Activated T-cell treated with anti-CD3 and anti-CD28 coated beads, Interleukin-2, amount 50 U/mL, for 24 hours (primary cell): Measurements from ENCODE around the gene MEDAG.

ENCODE experiments used
- DNase-seq: peaks from one replicate; pipeline ENCODE4 v3.0.0-alpha.2; 2020
- H3K27ac Mint-ChIP-seq: 2 replicates; pipeline ENCODE4 v1.8.0; 2020; ENCODE audit warnings: mild to moderate bottlenecking, mixed read lengths
- H3K27me3 Mint-ChIP-seq: 2 replicates; pipeline ENCODE4 v1.8.0; 2020; ENCODE audit warnings: mixed read lengths
- H3K36me3 Mint-ChIP-seq: 2 replicates; pipeline ENCODE4 v1.8.0; 2020; ENCODE audit warnings: low read depth, mixed read lengths
- H3K4me1 Mint-ChIP-seq: 2 replicates; pipeline ENCODE4 v1.8.0; 2020; ENCODE audit warnings: low read depth, mixed read lengths
- H3K4me3 Mint-ChIP-seq: 2 replicates; pipeline ENCODE4 v1.8.0; 2020; ENCODE audit warnings: mild to moderate bottlenecking, moderate library complexity, mixed read lengths
- H3K9me3 Mint-ChIP-seq: 2 replicates; pipeline ENCODE4 v1.8.0; 2020; ENCODE audit warnings: mixed read lengths

The MEDAG gene

DNA sequence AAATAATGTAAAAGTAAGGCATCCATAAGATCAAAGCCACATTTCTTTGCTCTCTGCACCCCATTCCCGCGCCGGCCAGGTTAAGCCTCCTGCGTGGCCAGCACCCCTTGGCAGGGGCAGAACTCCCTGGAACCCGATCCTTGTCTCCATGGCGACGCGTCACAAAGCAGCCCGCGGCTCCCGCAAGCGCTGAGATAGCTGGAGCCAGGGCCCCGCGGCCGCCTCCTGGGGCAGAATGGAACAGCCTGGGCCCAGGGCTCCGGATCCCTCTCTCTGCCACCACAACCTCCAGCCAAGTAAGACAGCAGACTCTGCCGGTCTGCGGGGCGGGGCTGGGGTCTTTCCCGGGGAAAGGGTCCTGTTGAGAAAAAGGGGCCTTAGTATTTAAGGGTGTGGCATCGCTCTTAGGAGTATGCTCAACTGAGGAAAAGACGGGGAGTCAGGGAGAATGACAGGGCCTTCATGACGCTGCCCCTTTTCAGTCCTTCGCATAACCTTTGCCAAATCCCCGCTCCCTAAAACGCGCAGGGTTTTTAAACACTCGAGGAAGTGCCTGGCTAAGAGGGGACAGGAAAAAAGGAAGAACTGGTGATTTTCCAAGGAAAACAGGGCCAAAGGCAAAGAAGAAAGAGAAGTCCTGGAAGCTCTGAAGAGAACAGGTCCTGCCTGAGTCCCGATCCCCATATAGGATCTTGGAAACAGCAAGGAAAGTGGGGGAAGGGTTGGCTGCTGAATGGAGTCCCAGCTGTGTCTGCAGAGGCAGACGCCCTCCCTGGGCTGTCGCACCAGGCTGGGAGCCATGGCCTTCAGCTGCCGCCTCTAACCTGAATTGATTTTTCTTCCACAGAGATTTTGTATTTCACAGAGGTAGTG is 26.6 kb downstream of the MEDAG start, which contains the start of gene TEX26:
TEX26 (plus strand) TSS at position 176 of the 873 bp plus-strand sequence; CDS start at position 236, 60 bp downstream.
- no peak for DNase-seq
- no peak within 1 kb of the TSS for H3K4me3 Mint-ChIP-seq
- H3K9me3 Mint-ChIP-seq, result no peaks in the 10 kb centered on the region
- H3K36me3 Mint-ChIP-seq, result no peaks in the 10 kb centered on the region
- H3K27ac Mint-ChIP-seq, result no peak within 1 kb of the TSS
- peaks cover 3% of the 10 kb centered on the region for H3K4me1 Mint-ChIP-seq
- peaks cover 60% of the 10 kb centered on the region for H3K27me3 Mint-ChIP-seq

GRCh38 chr13:30933354-30933670 is 27.2 kb downstream of the MEDAG start:
- no peak overlapping the region for H3K4me3 Mint-ChIP-seq
- H3K27ac Mint-ChIP-seq, result no peak overlapping the region
- no peaks in the 10 kb centered on the region for H3K36me3 Mint-ChIP-seq
- peaks cover under 1% of the 10 kb centered on the region for H3K4me1 Mint-ChIP-seq
- DNase-seq, result no peak
- H3K9me3 Mint-ChIP-seq, result no peaks in the 10 kb centered on the region
- peaks cover 58% of the 10 kb centered on the region for H3K27me3 Mint-ChIP-seq

DNA sequence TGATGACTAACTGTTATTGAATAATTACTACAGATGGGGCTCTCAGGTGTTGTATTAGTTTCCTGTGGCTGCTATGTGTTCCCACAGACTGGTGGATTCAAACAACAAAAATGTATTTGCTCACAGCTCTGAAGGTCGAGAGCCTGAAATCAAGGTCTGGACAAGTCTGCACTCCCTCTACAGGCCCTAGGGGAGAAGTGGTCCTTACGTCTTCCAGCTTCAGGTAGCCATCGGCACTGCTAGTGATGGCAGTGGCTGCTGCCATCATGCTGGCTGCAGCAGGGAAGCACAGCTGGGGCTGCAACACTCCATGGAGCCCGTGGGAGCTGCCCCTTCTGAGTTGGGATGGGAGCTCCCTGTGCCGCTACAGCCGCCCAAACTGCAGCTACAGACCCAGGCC is 28.3 kb downstream of the MEDAG start:
- no peaks in the 10 kb centered on the region for H3K4me1 Mint-ChIP-seq
- peaks cover 50% of the 10 kb centered on the region for H3K27me3 Mint-ChIP-seq
- H3K36me3 Mint-ChIP-seq, result no peaks in the 10 kb centered on the region
- H3K4me3 Mint-ChIP-seq, result no peak overlapping the region
- DNase-seq, result no peak
- H3K27ac Mint-ChIP-seq, result no peak overlapping the region
- no peaks in the 10 kb centered on the region for H3K9me3 Mint-ChIP-seq

GRCh38 chr13:30934803-30935202 is 28.7 kb downstream of the MEDAG start:
- H3K4me1 Mint-ChIP-seq, result no peaks in the 10 kb centered on the region
- no peak overlapping the region for H3K27ac Mint-ChIP-seq
- H3K9me3 Mint-ChIP-seq, result no peaks in the 10 kb centered on the region
- no peak for DNase-seq
- no peaks in the 10 kb centered on the region for H3K36me3 Mint-ChIP-seq
- H3K27me3 Mint-ChIP-seq, result peaks cover 46% of the 10 kb centered on the region
- H3K4me3 Mint-ChIP-seq, result no peak overlapping the region

DNA sequence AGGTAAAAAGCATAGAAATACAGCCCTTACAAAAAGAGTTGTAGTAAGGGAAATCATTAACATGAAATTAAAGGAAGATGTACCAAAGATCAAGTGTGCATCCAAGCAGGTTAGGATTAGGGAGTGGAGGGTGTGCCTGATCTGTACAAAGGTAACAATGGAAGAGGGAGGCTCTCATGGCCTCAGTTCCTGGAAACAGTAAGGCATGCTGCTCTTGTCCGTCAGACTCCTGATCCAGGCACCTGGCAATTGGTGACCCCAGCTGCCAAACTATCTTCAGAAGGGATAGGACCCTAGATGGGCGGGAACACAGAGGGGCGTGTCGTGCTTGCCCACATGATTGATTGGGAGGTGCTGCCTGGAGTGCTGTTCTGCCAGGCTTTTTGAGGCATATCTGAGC is 30.9 kb downstream of the MEDAG start:
- Mint-ChIP-seq H3K4me3 (no peak overlapping the region), H3K4me1 (no peaks in the 10 kb centered on the region), H3K36me3 (no peaks in the 10 kb centered on the region), H3K27me3 (peaks cover 29% of the 10 kb centered on the region), H3K27ac (no peak overlapping the region), H3K9me3 (no peaks in the 10 kb centered on the region)
- no peak for DNase-seq

- Mint-ChIP-seq H3K36me3 (no peaks in the 10 kb centered on the region), H3K27ac (no peak overlapping the region), H3K9me3 (peaks cover 11% of the 10 kb centered on the region), H3K4me3 (no peak overlapping the region), H3K27me3 (peaks cover 36% of the 10 kb centered on the region), H3K4me1 (no peaks in the 10 kb centered on the region)
- DNase-seq, result no peak
Measured at GRCh38 chr13:30943881-30944280, 37.8 kb downstream of the MEDAG start.

GRCh38 chr13:30957258-30957943 is 51.3 kb downstream of the MEDAG start:
- Mint-ChIP-seq H3K4me3 (no peak overlapping the region), H3K27me3 (peaks cover 54% of the 10 kb centered on the region), H3K27ac (no peak overlapping the region), H3K36me3 (no peaks in the 10 kb centered on the region), H3K9me3 (peaks cover 7% of the 10 kb centered on the region), H3K4me1 (no peaks in the 10 kb centered on the region)
- DNase-seq, result no peak

DNA sequence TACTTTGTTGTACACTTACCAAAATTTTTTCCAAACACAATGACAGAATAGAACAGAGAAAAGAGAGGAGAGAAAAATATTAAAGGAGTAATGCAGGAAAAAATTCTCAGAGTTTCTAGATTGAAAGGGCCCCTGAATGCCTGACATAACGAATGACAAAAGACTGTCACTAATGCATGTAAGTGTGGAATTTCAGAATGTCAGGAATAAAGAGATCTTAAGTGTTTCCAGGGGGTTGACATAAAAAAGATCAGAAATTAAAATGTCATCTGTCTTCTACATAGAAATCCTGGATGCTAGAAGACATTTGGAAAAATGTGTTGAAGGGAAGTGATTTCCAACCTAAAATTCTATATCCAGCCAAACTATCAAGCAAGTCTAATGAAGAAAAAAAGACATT is 53.6 kb downstream of the MEDAG start:
- DNase-seq, result no peak
- Mint-ChIP-seq H3K27ac (no peak overlapping the region), H3K4me1 (no peaks in the 10 kb centered on the region), H3K9me3 (peaks cover 7% of the 10 kb centered on the region), H3K27me3 (peaks cover 57% of the 10 kb centered on the region), H3K36me3 (no peaks in the 10 kb centered on the region), H3K4me3 (no peak overlapping the region)

DNA sequence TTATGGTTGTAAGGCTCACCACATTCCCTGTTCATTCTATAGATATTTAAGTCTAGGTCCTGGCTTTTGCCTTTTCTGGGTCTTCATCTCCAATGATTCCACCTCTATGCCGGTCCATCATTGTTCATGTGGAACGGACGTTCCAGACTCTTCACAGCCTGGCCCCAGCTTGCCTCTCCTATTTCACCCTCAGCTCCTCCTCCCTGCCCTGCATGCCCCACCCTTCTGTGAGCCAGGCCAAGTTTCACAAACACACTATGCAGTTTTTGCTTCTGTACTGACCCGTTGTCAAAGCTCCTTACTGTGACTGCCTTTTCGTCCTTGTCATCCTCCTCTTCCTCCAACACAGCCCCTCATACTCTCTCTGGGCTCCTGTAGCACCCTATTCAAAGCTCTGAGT is 57.7 kb downstream of the MEDAG start:
- Mint-ChIP-seq H3K36me3 (no peaks in the 10 kb centered on the region), H3K4me1 (no peaks in the 10 kb centered on the region), H3K4me3 (no peak overlapping the region), H3K27ac (no peak overlapping the region), H3K27me3 (peaks cover 56% of the 10 kb centered on the region), H3K9me3 (peaks cover 7% of the 10 kb centered on the region)
- DNase-seq, result no peak

GRCh38 chr13:30965380-30965779 is 59.3 kb downstream of the MEDAG start:
- Mint-ChIP-seq H3K27me3 (peaks cover 63% of the 10 kb centered on the region), H3K27ac (no peak overlapping the region), H3K36me3 (no peaks in the 10 kb centered on the region)

DNA sequence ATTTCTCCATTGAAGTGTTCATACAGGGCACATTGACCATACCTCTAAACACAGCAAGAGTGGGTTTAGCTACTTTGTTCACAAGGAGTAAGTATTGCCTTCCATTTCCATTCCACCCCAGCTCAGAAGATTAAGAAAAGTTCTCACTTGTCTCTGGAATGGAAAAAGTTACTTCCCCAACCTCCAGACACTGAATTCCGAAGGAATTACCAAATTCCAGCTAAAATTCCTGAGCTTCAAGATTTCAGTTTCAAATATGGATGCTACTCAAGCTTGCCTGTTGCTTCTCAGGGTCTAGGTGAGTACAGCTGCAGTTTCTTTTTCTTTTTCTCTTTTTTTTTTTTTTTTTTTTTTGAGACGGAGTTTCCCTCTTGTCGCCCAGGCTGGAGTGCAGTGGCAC is 60.0 kb downstream of the MEDAG start:
- Mint-ChIP-seq H3K36me3 (no peaks in the 10 kb centered on the region), H3K9me3 (no peaks in the 10 kb centered on the region), H3K27me3 (peaks cover 60% of the 10 kb centered on the region), H3K4me1 (no peaks in the 10 kb centered on the region), H3K4me3 (no peak overlapping the region), H3K27ac (no peak overlapping the region)
- DNase-seq, result no peak

More at GRCh38 chr13:30965380-30965779, 59.3 kb downstream of the MEDAG start:
- Mint-ChIP-seq H3K9me3 (no peaks in the 10 kb centered on the region), H3K4me3 (no peak overlapping the region), H3K4me1 (no peaks in the 10 kb centered on the region)
- no peak for DNase-seq

DNA sequence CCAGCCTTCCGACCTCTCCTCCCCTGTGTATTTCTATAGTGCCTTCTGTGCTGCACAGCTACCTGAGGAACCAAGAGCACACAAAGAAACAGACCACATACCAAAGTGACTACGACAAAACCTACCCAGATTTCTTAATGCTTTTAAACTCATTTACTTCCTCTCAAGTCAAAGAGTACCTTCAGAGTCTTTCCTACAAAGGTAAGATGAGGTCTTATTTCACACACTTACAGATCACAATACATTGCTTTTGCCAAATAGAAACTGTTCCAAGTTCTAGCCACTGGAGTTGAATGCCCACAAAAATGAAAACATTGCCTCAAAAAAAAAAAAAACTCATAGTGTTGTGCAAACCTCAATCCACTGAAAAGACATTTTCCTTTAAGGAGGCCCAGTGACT is 62.8 kb downstream of the MEDAG start:
- no peaks in the 10 kb centered on the region for H3K9me3 Mint-ChIP-seq
- H3K4me3 Mint-ChIP-seq, result no peak overlapping the region
- peaks cover 52% of the 10 kb centered on the region for H3K27me3 Mint-ChIP-seq
- no peak overlapping the region for H3K27ac Mint-ChIP-seq
- no peak for DNase-seq
- no peaks in the 10 kb centered on the region for H3K36me3 Mint-ChIP-seq
- H3K4me1 Mint-ChIP-seq, result no peaks in the 10 kb centered on the region

DNA sequence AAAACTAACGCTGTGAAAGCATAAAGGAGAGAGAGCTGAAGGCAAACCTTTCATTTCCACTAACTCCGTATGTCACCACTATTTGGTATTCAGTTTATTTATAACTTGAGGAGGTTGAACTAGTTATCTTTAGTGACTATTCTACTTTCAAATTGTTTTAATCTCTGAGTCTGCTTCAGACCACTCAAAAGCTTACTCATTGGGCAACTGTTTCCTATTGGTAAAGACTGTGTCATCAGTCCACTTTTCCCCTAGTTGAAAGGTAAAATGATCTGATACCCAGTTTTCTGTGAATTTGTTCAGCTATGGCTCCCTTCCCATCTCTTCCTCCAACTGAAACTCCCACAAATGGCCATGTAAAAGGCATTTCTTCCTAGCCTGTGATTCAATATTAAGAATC is 65.5 kb downstream of the MEDAG start:
- Mint-ChIP-seq H3K27me3 (peaks cover 39% of the 10 kb centered on the region), H3K27ac (no peak overlapping the region), H3K36me3 (no peaks in the 10 kb centered on the region), H3K4me1 (no peaks in the 10 kb centered on the region), H3K9me3 (no peaks in the 10 kb centered on the region), H3K4me3 (no peak overlapping the region)
- DNase-seq, result no peak

DNA sequence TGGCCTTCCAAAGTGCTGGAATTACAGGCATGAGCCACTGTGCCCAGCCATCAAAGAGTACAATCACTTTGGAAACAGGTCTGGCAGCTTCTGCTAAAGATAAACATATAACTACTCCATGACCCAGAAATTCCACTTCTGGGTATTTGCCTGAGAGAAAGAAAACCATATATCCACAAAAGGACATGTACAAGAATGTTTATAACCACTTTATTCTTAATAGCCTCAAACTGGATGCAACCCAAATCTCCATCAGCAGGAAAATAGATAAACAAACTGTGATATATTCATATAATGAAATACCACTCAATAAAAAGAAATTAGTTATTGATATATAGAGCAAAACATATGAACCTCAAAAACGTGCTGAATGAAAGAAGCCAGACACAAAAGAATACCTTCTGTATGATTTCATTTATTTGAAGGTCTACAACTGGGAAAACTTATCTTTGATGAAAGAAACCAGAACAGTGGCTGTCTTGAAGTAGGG is 66.9 kb downstream of the MEDAG start:
- H3K27ac Mint-ChIP-seq, result no peak overlapping the region
- no peaks in the 10 kb centered on the region for H3K9me3 Mint-ChIP-seq
- DNase-seq, result no peak
- H3K27me3 Mint-ChIP-seq, result peaks cover 40% of the 10 kb centered on the region
- H3K4me1 Mint-ChIP-seq, result peaks cover 2% of the 10 kb centered on the region
- H3K36me3 Mint-ChIP-seq, result no peaks in the 10 kb centered on the region
- no peak overlapping the region for H3K4me3 Mint-ChIP-seq

DNA sequence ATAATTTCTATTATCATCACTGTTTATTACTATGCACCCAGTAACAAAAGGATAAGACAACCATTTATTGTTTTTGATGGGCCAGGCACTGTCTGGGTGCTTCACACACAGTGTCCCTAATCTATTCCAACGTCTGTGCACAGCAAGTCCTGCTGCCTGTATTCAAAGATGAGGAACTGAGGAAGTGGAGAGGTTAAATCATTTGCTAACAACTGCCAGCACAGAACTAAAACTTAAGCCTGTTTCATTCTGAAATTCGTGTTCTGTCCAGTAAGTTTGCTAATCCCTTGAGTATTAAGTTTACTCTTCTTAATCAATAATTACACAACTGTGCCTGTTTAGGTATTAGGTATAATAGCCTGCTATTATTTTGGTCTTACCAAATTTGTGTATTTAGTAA is 68.3 kb downstream of the MEDAG start:
- no peak overlapping the region for H3K4me3 Mint-ChIP-seq
- H3K9me3 Mint-ChIP-seq, result no peaks in the 10 kb centered on the region
- DNase-seq, result no peak
- H3K27ac Mint-ChIP-seq, result no peak overlapping the region
- peaks cover 2% of the 10 kb centered on the region for H3K4me1 Mint-ChIP-seq
- H3K27me3 Mint-ChIP-seq, result peaks cover 33% of the 10 kb centered on the region
- no peaks in the 10 kb centered on the region for H3K36me3 Mint-ChIP-seq
